GM21717 (cell line): ENCODE results near the gene IGFBP7.

Experiments
- ATAC-seq: cut with Tn5 transposase; IDR thresholded peaks from one replicate; pipeline ENCODE4 v1.9.1; 2021; ENCODE audit warnings: mild to moderate bottlenecking, moderate library complexity; ENCODE audit not compliant: unreplicated experiment

The IGFBP7 gene

DNA sequence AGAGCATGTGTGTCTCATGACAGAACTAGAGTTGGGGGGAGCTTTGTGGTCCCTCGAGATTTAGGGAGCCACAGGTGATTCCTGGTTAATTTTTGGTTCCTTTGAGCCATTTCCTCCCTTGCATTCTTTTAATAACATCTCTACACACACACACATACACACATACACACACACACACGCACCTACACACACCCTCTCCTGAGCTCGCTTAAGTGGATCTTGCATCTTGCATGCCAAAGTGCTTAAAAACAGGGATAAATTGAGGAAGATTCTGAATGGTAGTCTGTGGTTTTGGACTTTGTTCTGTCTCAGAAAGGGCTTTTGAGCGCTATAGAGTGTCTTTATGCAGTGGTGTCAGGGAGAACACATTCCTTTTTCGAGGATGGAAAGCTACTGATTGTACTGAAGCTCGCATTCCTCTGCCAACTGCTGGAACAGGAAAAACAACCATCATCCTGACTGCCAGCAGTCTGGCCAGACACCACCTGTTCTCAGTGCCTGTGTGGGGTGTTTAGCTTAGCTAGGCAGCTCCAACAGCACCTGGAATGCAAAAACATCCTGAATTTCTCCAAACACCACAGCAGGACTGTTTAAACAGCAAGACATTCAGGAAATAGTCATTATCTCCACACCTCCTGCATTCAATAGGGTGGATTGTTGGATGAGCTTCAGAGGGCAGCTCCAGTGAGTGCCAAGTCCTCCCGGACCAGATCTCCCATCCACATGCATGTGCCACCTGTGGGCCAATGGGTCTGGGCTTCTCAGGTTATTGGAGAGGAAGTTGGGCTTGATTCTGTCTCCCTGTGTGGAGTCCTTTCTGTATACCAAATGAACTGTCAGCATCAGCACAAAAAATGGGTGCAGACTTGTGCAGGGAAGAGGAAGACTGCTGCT, 21.9 kb upstream of the IGFBP7 start:
- no peak for ATAC-seq

DNA sequence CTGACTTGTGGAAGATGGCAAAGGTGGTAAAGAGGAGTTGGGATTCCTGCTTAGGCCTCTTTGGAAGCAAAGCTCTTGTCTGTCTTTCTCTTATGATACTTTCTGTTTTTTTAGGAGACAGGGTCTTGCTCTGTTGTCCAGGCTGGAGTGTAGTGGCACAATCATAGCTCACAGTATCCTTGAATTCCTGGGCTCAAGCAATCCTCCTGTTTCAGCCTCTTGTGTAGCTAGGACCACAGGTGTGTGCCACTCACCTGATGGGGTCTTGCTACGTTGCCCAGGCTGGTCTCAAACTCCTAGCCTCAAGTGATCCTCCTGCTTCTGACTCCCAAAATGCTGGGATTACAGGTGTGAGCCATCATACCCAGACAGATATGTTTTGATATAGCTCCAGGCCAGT, 19.3 kb upstream of the IGFBP7 start:
- no peak for ATAC-seq

DNA sequence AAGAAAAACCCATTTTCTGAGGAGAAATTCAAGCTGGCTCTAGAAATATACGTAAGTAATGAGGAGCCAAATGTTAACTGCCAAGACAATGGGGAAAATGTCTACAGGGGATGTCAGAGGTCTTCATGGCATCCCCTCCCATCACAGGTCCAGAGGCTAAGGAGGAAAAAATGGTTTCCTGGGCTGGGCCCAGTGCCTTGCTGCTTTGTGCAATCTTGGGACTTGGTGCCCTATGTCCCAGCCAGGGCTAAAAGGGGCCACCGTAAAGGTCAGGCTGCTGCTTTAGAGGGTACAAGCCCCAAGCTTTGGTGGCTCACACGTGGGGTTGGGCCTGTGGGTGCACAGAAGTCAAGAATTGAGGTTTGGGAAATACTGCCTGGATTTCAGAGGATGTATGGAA, 17.2 kb upstream of the IGFBP7 start:
- ATAC-seq = no peak

DNA sequence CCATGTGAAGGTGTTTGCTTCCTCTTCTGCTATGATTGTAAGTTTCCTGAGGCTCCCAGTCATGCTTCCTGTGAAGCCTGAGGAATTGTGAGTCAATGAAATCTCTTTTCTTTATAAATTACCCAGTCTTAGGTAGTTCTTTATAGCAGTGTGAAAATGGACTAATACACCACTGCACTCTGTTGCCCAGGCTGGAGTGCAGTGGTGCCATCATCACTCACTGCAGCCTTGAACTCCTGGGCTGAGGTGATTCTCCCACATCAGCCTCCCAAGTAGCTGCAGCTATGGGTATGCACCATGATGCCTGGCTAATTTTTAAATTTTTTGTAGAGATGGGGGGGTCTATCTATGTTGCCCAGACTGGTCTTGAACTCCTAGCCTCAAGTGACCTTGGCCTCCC, 15.8 kb upstream of the IGFBP7 start:
- ATAC-seq = no peak

DNA sequence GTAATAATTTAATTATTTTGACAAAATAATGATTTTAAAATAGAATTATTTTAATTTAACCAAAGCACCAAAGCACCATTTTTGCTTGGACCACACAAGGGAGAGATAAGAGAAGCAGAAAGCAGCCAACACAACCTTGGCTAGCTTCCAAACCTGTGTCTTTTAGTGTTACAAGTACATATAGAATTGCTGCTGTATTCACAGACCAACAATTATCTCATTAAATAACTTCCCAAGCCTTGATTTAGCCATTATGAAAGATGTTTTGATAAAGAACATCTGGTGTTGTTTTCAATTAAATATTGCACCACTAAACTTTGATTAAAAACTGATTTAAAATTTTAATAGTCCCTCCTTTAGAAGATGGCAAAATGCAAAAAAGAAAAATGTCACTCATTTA, 14.0 kb upstream of the IGFBP7 start:
- ATAC-seq = no peak

DNA sequence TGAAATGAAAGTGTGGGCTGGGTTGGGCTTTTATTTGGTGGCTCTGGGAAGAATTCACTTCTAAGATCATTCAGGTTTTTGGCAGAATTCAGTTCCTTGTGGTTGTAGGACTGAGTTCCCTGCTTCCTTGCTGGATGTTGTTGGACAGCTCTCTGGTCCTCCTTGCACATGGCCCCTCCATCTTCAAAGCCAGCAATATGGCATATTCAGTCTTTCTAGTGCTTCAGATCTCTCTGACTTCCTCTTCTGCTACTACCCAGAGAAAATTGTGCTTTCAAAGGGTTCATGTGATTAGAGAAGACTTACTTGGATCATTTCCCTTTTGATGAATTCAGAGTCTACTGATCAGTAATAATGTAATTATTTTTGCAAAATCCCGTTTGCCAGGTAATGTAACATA, 12.8 kb upstream of the IGFBP7 start:
- ATAC-seq = no peak

DNA sequence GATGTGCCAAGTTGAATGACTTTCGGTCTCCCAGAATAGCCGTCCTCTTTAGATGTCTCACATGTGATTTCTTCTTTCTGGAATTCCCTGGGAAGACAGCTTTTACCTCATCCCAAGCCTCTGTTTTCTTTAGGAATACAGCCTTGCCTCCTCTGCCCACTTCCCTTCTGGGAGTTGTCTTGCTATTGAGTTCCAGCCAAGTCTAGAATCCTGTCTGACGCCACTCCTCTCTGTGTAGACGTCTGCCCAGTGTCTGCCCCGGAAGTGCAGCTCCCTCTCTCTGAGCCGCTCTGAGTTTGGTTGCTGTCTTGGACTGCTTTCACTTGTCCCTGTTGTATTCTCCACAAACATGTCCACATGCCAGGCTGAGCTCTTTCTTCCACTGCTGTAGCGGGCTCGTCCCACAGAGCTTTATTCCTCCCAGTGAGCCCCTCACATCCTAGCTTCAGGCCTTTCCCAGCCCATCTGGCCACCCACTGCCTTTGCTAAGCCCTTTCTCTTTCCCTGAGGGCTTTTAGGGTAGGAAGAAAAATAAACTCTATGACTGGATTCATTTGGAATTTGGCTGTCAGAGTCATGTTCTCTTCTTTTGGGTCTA, 9.0 kb upstream of the IGFBP7 start:
- no peak for ATAC-seq

DNA sequence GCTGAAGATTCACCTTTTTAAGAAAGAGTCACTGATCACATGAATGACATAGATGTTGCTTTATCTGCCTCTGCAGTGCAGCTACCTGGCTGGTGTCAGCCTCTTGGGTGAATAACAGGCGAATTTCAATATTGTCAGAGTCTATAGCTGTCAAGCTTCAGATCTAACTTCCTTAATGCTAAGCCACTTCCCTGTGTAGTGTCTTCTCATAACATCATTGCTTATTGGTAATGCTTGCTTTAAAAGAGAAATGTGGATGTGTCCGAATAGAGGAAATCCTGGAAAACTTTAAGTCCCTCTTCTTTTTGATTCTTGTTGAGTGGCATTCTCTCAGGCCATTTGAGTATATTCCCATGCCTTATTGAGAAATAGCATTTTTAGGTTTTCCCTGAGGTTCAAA, 7.3 kb upstream of the IGFBP7 start:
- ATAC-seq = no peak

DNA sequence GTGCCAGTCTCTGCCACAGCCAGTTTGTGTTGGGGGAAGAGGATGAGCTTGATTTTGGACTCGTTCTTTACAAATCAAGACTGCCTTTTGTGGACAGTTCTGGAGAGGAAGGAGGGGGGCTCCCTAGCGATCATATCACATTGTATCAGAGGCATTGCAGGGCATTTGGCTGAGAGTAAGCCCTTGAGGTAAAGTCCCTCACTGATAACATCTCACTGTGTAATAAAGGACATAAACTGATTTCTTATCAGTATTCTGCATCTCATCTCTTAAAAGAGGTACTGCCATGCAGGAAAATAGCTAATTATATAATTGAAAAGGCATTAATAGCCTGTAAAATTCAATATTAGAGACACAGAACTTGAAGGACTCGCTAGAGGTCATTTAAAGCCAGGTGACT, 6.1 kb upstream of the IGFBP7 start:
- no peak for ATAC-seq

DNA sequence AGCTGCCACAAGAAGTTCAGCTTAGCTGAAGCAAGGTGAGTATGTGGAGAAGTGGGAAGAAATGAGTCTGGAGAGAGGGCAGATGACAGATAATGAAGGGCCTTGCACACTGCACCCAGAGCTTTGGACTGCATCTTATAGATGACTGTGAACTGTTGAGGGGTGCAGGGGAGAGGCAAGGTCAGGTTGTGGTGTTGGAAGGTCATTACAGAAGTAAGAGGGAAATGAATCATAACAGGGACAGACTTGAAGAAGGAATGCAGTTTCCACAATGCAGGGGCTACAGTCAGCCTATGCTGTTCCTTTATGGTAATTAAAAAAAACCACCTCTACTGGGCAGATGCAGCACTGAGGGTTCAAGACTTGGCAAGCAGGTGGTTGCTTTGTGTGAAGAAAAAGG, 4.8 kb upstream of the IGFBP7 start:
- no peak for ATAC-seq

DNA sequence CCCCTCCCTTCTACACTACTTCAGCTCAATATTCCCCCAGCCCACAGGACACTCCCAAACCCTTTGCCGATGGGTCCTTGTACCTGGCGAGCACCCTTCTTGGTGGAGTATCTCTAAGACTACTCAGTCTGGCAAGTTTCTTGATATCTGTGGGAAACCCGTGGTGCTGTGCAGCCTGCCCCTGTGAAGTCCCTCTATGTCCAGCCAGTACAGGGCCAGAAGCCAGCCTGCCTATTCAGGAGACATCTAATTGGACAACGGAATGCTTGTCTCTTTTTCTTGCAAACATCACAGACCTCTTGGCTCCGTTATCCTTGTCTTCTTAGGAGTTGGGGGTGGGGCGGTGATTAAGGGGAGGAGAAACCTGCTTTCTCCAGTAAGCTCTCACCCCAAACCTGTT, 3.7 kb upstream of the IGFBP7 start:
- no peak for ATAC-seq

DNA sequence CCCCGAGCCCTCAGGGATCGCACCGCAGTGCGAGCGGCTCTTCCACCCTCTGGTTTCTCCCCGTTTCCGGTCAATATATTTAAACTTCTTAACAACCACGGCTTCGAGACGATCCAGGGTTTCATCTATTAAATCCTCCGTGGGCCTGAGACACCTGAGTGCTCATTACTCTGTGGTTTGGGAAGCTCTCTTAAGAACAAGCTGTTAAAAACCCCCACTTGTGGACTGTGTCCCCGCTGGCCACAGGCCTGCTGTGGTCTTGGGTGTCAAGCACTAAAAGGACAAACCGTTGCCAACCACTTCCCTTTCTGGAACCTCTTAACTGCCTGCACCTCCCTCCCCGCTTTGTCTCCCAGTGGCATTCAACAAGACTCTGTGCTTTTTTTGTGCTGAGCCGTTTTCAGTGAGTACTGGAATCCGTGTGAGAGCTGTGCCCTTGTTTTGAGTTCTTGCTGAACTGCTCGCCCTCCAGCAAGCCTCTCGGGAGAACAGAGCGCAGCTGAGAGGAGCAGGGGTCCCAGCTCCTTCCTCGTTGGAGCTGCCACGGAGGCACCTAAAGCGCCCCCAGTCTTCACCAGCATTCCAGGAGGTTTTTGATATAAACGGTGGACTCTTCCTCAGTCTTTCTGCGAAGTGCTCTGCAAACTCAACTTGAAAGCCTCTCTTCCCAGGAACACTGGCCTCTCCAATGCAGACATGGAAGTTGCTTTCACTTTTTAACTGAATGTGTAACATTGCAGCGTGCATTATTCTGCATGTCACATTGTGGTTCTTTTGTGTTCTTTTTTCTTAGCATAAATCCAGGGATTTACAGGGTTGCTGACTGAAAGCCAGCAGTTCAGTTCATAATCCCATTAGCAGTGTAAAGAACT, 691 bp upstream of the IGFBP7 start:
- peak; percentile 48 for ATAC-seq

DNA sequence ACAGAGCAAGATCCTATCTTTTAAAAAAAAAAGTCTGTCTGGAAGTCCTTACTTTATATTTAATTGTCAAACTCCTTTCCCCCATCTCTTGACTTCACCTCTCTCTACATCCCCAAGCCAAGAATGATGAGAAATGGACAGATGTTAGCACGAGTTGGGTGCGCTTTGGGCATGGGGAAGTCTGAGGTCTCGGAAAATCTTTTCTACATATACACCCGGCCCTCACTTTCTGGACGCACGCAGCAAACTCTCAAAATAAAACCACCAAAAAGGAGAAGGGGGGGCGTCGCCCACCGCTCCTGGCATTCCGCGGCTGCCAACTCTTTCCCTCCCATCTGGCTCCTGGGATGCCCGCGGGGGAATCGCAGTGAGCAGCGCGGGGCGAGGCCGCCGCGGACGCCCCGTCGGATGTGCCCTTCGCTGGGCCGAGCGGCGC, 756 bp downstream of the IGFBP7 start:
- no peak for ATAC-seq

DNA sequence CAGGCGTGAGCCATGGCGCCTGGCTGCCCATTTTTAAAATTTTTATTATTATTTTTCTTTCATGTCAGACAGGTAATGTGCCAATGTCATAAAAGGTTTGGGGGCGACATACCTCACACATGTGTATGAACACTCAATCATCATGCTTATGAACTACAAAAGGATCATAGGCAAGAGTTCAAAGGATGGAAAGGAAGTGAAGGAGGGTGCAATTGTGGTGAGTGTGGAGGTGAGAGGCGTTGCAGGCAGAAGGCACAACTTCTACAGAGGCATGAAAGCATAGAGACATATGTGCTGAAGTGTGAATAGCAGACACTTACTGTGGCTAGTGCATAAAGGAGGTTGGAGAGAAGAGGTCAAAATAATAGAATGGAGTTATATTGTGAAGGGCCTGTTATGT, 4.0 kb downstream of the IGFBP7 start:
- ATAC-seq = no peak

DNA sequence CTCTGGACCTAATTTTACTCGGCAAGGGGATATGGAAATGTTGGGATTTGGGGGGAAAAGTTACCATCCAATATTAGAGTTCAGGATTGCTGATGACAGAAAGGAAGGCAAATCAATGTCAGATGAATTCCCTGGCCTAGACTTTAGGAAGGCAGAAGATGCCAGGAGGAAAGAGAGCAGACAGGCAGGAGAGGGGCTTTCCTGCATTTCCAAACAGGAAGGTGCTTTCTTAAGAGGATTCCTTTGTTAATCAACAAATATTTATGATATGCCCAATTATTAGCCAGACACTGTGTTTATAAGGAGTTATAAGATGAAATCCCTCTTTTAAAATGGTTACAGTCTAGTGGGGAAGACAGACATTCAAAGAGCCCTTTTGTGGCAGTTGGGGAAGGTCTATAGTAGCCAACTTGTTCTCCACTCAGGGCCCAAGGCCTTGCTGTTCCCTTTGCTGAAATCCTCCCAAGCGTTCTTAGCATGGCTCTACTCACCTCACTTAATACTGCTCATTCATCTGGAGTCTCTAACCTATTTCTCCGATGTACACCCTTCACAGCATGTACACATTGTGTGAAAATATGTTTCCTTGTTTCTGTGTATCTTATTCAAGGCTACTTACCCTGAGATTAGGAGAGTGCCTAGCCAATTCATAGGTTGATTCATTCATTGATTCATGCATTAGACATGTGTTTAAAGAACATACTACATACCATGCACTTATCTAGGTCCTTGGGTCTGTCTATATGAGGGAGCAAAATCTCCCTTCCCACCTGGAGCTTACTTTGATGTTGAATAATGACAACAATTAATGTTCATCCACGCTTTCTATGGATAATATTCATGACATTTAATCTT, 5.3 kb downstream of the IGFBP7 start:
- ATAC-seq = no peak

DNA sequence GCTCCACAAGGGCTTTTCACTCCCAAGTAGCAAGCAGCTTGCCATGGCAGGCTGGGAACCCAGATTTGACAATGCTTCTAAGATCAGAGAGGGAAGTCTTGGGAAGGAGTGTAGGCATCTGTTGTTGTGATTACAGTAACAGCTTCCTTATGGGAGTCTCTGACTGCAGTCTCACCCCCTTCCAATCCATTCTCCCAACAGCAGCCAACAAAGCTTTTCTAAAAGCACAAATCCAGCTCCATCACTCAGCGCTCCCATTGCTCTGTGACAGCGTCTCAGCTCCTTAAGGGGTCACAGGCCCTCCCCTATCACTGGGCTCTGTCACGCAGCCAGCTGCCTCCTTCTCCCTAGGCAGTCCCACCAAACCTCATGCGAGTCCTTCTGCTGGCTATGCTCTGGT, 7.1 kb downstream of the IGFBP7 start:
- no peak for ATAC-seq

DNA sequence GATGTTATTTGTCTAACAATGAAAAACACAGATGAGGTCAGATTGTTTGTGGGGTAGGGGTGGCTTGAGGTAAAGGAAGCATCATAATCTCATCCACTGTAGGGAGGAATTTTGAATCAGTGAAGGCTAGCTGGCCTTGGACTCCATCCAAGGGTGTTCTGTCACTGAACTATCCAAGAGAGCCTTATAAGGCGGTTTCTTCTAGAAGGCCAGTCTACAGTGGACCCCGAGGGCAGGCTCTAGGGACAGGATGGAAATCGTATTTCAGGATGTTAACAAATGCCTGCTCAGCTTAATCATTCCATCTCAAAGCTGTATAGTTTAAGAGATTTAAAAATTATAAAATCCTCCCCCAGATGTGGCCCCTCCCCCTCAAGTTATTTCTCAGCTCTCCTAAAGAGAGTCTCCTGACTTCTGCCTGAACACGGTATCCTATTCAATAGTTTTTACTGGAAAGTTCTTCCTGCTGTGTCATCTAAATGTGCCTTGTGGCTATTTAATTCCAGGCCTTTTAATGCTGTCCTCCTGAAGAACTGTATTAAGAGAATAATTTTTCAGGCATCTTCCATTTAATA, 8.0 kb downstream of the IGFBP7 start:
- ATAC-seq = no peak

DNA sequence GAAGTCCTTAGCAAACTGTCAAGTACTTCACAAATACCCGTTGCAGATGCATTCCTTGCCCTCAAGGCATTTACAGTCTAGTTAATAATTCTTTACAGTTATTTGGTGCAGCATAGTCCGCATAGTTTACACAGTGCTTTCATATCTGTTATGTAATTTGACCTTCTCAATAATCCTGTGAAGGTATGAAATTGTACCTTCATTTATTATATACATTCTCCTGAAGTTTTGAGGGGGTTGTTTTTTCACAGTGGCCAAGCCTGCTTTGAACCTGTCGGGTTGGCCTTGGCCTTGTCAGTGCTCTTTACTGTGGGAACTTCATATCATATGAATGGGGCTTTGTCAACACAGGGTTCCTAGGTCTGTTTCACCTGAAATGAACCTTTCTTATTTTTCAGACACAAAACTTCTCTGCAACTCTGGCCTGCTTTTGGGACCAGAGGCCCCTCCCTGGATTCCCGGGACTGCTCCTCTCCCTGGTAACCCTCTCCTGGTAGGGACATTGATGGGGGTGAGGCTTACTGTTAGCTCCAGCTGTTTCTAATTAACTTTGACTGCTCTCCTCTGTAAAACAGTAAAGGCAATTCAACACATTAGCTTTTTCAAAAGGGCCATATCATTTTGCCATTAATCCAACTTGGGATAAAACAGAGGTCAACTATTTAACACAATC, 9.1 kb downstream of the IGFBP7 start:
- ATAC-seq = no peak

DNA sequence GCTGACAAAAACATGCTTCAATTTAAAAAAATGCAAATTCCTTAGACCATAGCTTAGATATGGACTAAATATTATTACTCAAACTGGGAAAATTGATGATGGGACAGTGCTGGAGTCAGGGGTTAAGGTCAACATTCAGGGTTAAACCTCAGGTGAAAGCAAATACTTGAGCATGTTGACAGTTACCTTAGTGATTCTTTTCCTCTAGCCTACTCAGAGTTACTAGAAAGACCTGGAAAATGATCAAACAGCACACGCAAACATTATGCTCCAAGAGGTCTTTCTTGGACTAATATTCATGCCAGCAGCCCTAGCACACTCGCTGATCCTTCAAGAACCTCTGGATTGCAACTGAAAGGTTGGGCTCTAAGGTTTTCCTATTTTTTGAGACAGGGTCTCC, 10.8 kb downstream of the IGFBP7 start:
- ATAC-seq = no peak

DNA sequence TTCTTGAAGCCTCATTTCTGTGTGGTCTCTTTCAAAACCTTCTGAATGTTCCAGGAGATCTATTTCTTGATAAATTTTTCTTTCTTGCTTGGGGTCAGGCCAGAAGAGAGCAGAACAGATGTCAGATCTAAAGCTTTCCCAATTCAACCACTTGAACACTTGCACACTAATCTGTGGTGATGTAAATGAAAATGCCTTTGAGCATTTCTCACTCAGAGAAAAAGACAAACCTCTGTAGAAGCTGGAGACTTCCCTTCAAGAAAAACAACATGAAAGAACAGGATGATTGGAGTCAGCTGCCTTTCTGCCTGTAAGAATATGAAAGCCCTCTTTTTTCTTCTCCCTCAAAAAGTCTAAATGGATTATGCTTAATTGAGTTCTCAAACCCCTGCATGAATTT, 11.2 kb downstream of the IGFBP7 start:
- ATAC-seq = no peak
